Breast epithelium (tissue), 4 donors: ENCODE results near the gene LIME1. TPM values are rescaled to one million over a fixed set of nuclear protein-coding genes. Genes with fewer than 3 reads are reported as not detected.
A peak's percentile ranks its signal among the peaks of the same experiment; 100 is the strongest.

Experiments
- DNase-seq, 2 donors: peaks; one replicate each; pipeline ENCODE4 v3.0.0-alpha.2; 2019; ENCODE audit warnings: low spot score in 2 of 2
- H3K27ac ChIP-seq, 2 donors: fragments of 200-600 bp; sonication (generic) in 1 of 2; one replicate each; pipeline ENCODE4 v1.5.1; 2016 to 2019; ENCODE audit warnings: mild to moderate bottlenecking in 1 of 2
- H3K27me3 ChIP-seq, 2 donors: fragments of 200-600 bp; sonication (generic) in 1 of 2; one replicate each; pipeline versions ENCODE4 v1.5.1 to v1.6.0; 2017 to 2019; ENCODE audit warnings: control low read depth in 1 of 2, mild to moderate bottlenecking in 1 of 2
- H3K36me3 ChIP-seq: fragments of 200-600 bp; one replicate; pipeline ENCODE4 v1.5.1; 2019
- H3K4me1 ChIP-seq, 2 donors: fragments of 200-600 bp; sonication (generic); one replicate each; pipeline ENCODE4 v1.5.1; 2016 to 2019; ENCODE audit warnings: control low read depth in 1 of 2
- H3K4me3 ChIP-seq, 3 donors: fragments of 200-600 bp; sonication (generic); 1 replicate in 2 of 3; 2 replicates in 1 of 3; pipeline ENCODE4 v1.5.1; 2016 to 2019; ENCODE audit warnings: mild to moderate bottlenecking in 3 of 3, moderate library complexity in 2 of 3
- H3K9me3 ChIP-seq, 2 donors: fragments of 200-600 bp; sonication (generic) in 1 of 2; one replicate each; pipeline ENCODE4 v1.5.1; 2016 to 2019; ENCODE audit warnings: control low read depth in 1 of 2
- POLR2A ChIP-seq: fragments of 450-650 bp; IDR thresholded peaks from one replicate; pipeline ENCODE4 v1.6.1; 2016; ENCODE audit warnings: antibody characterized with exemption, mild to moderate bottlenecking, moderate library complexity
- POLR2AphosphoS5 ChIP-seq, 3 donors: sonication (generic); formaldehyde crosslinking; IDR thresholded peaks; one replicate each; pipeline ENCODE4 v1.6.1; 2017; ENCODE audit warnings: antibody characterized with exemption in 3 of 3
- intact Hi-C: fragments of 100-400 bp; cut with DNase I; formaldehyde crosslinking; loops from one replicate; pipeline ENCODE4 v1.15.1; 2023; ENCODE audit warnings: low total_unique reads
- total RNA-seq, 3 donors: library from RNA; depleted of rRNA; stranded (reverse); fragments of >200 nt; gene quantifications; one replicate each; pipeline ENCODE4 v1.1.0, GENCODE V29; 2016
- TF ChIP-seq, protein P1 (sequence below), 3 donors: fragments of 450-650 bp; IDR thresholded peaks; one replicate each; pipeline ENCODE4 v1.5.1; 2016 to 2017; ENCODE audit warnings: antibody characterized with exemption in 3 of 3, mild to moderate bottlenecking in 3 of 3, moderate library complexity in 3 of 3

The LIME1 gene
- total RNA-seq, 3 donors from 2014 or later: 7.0 to 16.7 (median 12.0) TPM

DNA sequence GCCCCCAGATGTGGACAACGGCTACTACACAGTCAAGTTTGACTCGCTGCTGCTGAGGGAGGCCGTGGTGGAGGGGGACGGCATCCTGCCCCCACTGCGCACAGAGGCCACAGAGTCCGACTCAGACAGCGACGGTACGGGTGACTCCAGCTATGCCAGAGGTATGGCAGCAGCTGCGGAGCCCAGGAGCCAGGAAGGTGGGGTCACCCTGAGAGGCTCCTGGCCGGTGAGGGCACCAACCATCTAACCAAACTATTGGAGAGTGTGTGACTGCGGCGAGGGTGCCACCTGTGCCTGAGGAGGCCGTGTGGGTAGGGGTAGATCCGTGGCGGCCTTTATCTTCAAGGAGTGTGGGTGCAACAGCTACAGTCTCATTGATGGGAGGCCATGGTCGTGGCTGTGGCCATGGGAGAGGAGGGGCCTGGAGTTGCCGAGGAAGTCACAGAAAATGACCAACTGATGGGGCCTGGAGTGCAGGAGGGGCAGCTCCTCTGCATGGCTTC is 2.8 kb upstream of the LIME1 start:
- Histone ChIP-seq H3K9me3 (no peaks in the 10 kb centered on the region), H3K4me1 (peaks cover 11 to 13% of the 10 kb centered on the region in 2 donors), H3K36me3 (no peaks in the 10 kb centered on the region), H3K27me3 (no peaks in the 10 kb centered on the region), H3K27ac (no peak overlapping the region), H3K4me3 (no peak overlapping the region)
- TF ChIP-seq POLR2AphosphoS5 (IDR thresholded peaks at IDR 0.05) (no peak), POLR2A (no peak)
- TF ChIP-seq, protein P1, sequence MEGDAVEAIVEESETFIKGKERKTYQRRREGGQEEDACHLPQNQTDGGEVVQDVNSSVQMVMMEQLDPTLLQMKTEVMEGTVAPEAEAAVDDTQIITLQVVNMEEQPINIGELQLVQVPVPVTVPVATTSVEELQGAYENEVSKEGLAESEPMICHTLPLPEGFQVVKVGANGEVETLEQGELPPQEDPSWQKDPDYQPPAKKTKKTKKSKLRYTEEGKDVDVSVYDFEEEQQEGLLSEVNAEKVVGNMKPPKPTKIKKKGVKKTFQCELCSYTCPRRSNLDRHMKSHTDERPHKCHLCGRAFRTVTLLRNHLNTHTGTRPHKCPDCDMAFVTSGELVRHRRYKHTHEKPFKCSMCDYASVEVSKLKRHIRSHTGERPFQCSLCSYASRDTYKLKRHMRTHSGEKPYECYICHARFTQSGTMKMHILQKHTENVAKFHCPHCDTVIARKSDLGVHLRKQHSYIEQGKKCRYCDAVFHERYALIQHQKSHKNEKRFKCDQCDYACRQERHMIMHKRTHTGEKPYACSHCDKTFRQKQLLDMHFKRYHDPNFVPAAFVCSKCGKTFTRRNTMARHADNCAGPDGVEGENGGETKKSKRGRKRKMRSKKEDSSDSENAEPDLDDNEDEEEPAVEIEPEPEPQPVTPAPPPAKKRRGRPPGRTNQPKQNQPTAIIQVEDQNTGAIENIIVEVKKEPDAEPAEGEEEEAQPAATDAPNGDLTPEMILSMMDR (IDR thresholded peaks at IDR 0.05): no peak
- intact Hi-C loops: no loop called here
- DNase-seq: no peak

DNA sequence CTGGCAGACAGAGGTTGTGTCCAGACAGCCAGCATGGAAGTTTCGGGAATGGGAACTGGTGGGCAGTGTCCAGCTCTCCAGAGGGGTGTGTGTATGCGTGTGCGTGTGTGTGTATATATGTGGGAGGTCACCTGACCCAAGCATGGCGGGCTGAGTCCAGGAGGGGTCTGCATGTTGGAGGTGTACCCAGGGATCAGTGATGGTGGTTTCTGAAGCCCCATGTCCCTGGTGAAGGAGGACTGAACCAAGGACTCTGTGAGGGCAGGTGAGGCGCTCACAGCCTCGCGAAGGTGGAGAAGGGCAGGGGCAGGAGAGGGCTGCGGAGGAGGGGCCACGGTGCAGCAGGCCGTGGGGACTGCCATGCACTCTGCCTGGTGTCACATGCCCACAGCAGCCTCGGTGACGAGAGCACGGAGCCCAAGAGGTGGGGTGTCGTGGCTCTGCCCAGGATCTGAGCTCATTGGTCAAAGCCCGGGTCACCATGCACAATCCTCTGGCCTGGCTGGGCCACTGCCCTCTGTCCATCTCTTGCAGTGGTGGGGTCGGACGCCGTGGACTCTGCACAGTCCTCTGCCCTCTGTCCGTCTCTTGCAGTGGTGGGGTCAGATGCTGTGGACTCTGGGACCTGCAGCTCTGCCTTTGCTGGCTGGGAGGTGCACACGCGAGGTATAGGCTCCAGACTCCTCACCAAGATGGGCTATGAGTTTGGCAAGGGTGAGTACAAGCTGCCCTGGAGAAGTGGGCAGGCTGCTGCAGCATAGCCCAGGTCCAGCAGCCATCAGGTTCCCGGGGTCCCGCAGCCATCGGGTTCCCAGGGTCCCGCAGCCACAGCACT is 2.1 kb upstream of the LIME1 start:
- Histone ChIP-seq H3K36me3 (no peaks in the 10 kb centered on the region), H3K4me1 (peaks cover 13 to 14% of the 10 kb centered on the region in 2 donors), H3K4me3 (no peak overlapping the region), H3K9me3 (no peaks in the 10 kb centered on the region), H3K27me3 (no peaks in the 10 kb centered on the region), H3K27ac (no peak overlapping the region)
- TF ChIP-seq POLR2AphosphoS5 (IDR thresholded peaks at IDR 0.05): no peak
- TF ChIP-seq, protein P1 (IDR thresholded peaks at IDR 0.05): no peak
- no peak for TF ChIP-seq POLR2A
- DNase-seq: no peak
- intact Hi-C loops: no loop called here

DNA sequence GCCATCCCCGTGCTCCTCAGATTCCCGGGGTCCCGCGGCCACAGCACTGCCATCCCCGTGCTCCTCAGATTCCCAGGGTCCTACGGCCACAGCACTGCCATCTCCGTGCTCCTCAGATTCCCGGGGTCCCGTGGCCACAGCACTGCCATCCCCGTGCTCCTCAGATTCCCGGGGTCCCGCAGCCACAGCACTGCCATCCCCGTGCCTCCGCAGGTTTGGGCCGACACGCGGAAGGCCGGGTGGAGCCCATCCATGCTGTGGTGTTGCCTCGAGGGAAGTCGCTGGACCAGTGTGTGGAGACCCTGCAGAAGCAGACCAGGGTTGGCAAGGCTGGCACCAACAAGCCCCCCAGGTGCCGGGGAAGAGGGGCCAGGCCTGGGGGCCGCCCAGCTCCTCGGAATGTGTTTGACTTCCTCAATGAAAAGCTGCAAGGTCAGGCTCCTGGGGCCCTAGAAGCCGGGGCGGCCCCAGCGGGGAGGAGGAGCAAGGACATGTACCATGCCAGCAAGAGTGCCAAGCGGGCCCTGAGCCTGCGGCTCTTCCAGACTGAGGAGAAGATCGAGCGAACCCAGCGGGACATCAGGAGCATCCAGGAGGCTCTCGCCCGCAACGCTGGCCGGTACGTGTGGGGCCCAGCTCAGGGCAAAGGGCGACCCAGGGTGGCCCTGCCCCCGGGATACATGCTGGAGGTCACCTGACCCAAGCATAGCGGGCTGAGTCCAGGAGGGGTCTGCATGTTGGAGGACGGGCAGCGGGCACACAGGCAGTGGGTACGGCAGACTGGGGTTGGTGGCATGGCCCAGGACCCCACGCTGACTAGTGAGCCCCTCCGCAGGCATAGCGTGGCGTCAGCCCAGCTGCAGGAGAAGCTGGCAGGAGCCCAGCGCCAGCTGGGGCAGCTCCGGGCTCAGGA is 1.3 kb upstream of the LIME1 start:
- no peak for DNase-seq
- peaks cover 13 to 14% of the 10 kb centered on the region in 2 donors for H3K4me1 ChIP-seq
- intact Hi-C loops: no loop called here
- no peaks in the 10 kb centered on the region for H3K9me3 ChIP-seq
- H3K27me3 ChIP-seq: no peaks in the 10 kb centered on the region
- H3K27ac ChIP-seq: no peak overlapping the region
- H3K36me3 ChIP-seq: no peaks in the 10 kb centered on the region
- no peak overlapping the region for H3K4me3 ChIP-seq
- TF ChIP-seq POLR2AphosphoS5 (IDR thresholded peaks at IDR 0.05): no peak
- TF ChIP-seq, protein P1 (IDR thresholded peaks at IDR 0.05): no peak
- TF ChIP-seq POLR2A: no peak

DNA sequence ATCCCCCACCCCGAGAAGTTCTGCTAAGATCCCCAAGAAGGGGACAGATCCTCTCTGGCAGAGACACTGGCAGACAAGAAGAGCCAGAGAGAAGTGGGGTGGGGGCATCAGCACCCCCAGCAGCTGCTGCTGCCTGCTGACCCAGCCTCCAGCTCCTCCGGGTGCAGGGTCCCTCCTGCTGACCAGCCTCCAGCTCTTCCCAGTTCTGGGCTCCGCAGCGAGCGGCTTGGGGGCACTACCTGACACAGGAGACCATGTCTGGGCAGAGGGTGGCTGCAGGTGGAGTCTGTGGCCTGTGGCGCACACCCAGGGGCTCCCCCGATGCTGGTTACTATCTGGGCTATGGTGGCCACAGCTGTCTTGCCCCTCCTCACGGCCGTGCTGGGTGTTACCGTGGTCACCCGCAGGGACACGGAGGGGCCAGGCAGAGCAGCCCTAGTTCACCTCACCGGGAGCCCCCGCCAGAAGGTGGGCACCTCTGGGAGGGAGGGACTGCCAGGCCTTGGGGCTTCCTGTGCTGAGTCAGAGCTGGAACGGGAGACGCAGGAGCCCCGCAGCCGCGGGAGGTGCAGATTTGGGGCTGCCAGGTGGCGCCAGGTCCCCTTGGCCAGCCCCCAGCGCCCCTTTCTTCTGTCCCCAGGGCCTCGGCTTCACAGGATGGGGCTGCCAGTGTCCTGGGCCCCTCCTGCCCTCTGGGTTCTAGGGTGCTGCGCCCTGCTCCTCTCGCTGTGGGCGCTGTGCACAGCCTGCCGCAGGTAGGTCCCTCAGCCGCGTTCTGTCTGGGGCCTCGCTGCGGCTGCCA is 630 bp downstream of the LIME1 start:
- no peaks in the 10 kb centered on the region for H3K27me3 ChIP-seq
- H3K27ac ChIP-seq: peak overlapping the region in 1 of 2 donors; percentile 7
- intact Hi-C loops: no loop called here
- TF ChIP-seq, protein P1 (IDR thresholded peaks at IDR 0.05): no peak
- TF ChIP-seq POLR2AphosphoS5 (IDR thresholded peaks at IDR 0.05) (no peak), POLR2A (no peak)
- no peaks in the 10 kb centered on the region for H3K9me3 ChIP-seq
- H3K4me3 ChIP-seq: peak overlapping the region; percentile 9 to 89 (median 40)
- DNase-seq: no peak
- H3K4me1 ChIP-seq: peaks cover 26 to 27% of the 10 kb centered on the region in 2 donors
- no peaks in the 10 kb centered on the region for H3K36me3 ChIP-seq
